COLO668 (cell line): ENCODE results near the gene APCDD1.

Experiments
- DNase-seq: peaks from one replicate; lab custom pipeline; 2025; ENCODE audit not compliant: unreplicated experiment; lab: John Stamatoyannopoulos, UW

APCDD1 gene

DNA sequence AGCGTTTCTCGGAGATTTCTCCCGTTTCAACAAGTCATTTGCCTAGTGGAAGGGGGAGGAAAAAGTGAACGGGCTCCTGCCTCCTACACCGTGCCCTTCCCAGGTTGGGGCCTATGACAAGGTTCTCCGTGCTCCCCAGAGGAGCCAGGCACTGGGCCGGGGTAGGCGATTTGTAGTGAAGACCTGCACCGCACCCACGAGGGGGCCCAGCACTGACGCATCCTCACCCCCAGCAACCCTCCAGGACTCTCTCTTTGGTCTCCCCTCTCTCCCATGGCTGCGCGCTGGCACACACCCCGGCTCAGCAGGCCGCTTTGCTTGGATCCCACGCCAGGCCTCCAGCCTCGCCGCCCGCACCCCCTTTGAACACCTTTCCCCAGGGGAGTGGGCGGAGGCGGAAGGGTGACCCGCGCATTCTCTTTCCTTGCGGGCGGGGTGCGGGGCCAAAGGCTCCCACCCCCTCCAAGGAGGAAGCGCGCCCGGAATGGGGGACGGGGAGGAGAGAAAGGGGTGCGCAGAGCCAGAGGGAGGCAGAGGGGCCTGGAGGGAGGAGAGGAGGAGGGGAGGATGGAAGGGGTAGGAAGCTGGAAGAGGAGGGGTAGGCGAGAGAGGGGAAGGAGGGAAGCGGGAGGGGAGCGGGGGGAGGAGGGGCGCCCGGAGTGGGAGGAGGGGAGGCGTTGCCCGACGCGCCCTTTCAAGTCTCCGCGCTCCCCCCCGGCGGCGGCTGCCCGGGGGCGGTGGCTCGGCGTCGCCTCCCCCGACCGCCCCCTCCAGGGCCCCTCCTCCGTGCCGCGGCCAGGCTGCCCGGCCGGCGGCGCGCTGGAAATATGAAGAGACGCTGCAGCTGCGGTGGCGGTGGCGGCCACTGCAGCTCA lies at the start of gene APCDD1:
Gene APCDD1, plus strand, starts transcription at position 830 of the 875 bp plus-strand sequence. CDS start 347 bp downstream, outside the sequence.
- peak; percentile 82 for DNase-seq

- DNase-seq = no peak
Observed at GRCh38 chr18:10405014-10405493, 49.4 kb upstream of the APCDD1 start.

DNA sequence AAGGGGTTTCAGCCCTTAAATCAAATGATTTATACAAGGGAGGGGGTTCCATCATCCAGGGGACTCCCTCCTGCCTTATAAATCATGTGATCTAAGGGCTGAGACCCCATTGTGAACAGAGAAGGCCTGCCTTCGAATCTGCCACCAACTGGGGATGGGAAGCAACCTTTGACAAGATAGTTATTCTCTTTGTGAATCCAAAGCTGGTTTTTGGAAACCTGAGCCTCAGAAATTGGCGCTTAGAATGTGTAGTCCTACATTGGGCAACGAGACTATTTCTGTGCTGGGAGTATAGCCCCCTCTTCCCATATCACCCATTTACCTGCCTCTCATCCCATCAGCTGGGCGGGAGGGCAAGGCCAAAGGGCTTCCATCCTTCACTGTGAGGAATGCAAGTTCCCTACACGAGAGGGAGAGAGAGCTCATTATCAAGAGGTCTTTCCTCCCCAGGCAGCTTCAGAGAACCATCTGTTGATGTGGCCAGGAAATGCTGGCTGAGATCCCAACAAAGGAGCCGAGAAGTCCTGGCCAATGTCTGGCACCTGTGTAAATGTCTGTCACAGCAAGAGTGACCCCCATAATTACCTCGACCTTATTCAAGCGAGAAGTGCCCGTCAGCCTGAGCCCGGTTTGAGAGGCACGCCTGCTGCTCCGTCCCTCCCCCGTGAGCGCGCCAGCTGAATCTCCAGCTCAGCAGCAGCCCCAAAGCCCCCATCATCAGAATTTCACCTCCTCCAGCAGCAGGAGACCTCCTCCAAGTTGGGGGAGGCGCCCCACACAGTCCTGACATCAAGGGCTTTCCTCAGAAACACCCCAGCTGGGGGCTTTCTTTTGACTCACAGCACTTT lies 48.4 kb upstream of the APCDD1 start:
- peak; percentile 29 for DNase-seq

DNA sequence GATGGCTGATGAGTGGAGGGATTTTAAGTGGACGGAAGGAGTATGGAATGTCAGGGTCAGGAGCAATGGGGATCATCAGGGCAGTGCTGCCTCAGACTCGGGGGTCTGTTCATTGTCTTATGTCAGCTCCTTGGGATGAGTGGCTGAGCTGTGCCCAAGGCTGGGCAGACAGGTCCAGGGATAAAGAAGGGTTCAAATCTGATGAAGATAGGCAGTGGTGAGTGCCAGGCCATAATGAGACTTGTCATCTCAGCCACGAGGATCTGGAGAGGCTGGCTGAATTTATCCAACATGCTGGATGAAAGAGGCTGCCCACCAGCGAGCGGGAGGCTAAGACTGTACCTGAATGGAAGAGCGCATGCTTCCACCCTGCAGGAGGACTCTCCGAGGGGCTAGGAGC lies 46.3 kb upstream of the APCDD1 start:
- no peak for DNase-seq

DNA sequence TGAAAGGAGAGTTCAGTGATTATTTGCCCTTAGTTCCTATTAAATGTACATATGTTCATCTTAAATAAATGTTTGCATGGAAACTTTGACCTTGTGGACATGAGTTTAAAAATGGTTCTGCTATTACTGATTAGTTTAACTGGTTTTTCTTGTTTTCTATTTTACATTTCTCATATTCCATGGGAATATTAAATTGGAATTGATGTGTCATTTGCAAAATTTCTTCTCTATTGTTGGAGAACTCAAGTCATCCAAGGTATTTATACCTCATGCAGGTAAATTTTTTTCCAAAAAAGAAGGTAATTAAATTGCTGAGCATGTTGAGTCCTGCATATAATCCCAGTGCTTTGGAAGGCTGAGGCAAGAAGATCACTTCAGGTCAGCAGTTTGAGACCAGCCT lies 45.4 kb upstream of the APCDD1 start:
- DNase-seq = no peak

- DNase-seq = no peak
Observed at GRCh38 chr18:10410472-10411308, 43.7 kb upstream of the APCDD1 start.

DNA sequence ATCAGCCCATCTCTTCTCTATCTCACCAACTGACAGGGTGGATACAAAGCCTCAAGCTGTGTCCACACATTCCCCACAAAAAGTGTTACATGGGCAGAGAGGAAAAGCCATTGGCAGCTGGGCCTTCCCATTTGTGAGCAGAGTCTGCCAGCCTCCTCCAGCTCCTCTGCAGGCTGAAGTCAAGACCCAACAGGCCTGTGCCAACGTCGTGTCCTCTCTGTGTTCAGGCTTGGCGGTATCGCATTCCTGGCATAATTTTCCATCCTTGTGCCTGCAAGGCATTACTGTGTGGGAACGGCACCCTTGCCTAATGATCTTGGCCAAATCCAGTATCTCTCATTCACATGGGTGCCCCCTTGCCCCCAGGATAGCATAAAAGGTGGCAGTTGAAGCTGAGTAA lies 41.5 kb upstream of the APCDD1 start:
- no peak for DNase-seq

GRCh38 chr18:10413722-10414121 lies 40.7 kb upstream of the APCDD1 start:
- no peak for DNase-seq

- DNase-seq = no peak
Observed at GRCh38 chr18:10414293-10414842, 40.1 kb upstream of the APCDD1 start.

- no peak for DNase-seq
Observed at GRCh38 chr18:10416065-10416464, 38.4 kb upstream of the APCDD1 start.

DNA sequence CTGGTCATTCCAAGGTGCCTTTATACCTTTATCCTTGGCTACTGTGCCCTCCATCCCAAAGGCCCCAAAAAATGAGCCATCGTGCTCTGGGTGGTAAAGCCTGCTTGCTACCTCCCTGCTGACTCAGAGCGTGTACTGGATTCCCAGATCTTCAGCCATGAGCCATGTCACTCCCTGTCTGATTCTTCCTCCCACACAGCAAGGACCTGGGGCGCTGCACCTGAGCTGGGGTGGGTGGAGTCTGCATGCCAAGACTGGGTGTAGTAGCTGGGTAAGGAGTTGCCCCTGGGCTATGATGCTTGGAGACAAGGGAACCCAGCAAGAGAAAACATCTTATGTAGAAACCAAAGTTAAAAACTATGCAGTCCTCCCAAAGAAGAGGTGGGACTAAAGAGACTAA lies 37.2 kb upstream of the APCDD1 start:
- no peak for DNase-seq

GRCh38 chr18:10417664-10418063 lies 36.8 kb upstream of the APCDD1 start:
- DNase-seq = no peak

DNA sequence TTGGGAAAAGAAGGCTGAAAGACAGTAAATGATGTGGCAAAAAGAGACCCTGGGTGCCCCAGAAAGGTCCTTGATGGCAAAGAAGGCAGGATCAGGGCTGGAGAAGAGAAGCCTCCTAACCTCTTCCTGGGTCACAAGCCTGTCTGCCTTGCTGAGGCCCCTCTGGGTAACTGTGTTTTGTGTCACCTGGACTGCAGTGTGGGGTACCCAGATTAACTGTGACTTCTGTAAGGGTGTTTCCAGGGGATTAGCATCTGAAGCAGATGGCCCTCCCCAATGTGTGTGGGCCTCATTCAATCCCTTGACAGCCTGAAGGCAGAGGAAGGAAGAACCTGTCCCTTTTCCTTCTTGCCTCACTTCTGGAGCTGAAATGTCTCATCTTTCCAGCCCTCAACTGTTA lies 35.6 kb upstream of the APCDD1 start:
- no peak for DNase-seq

- no peak for DNase-seq
Observed at GRCh38 chr18:10419420-10420103, 34.9 kb upstream of the APCDD1 start.

DNA sequence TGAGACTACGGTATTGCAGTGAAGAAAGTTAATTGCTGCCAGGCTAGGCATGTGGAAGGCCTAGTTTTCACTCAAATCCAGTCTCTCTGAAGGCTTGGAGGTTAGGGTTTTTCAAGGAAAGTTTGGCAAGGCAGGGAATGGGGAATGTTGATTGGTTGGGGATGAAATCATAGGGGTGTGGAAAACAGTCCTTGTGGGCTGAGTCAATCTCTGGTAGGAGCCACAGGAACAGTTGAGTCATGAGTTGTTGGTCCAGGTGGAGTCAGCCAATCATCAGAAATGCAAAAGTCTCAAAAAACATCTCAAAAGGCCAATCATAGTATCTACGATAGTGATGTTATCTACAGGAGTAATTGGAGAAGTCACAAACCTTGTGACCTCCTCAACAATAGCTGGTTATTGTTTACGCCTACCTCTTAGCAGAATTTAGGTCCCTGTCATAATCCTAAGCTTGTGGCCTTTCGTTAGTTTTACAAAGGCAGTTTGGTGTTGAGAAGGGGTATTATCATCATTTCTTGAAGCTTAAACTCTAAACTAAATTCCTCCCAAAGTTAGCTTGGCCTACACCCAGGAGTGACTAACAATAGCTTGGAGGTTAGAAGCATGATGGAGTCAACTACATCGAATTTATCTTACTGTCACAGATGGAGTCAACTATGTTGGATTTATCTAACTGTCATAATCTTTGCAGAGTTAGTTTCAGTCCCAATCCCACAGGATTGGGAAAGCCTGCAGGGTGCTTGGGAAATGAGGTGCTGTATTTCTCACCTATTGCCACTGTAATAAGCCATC lies 33.7 kb upstream of the APCDD1 start:
- no peak for DNase-seq

DNA sequence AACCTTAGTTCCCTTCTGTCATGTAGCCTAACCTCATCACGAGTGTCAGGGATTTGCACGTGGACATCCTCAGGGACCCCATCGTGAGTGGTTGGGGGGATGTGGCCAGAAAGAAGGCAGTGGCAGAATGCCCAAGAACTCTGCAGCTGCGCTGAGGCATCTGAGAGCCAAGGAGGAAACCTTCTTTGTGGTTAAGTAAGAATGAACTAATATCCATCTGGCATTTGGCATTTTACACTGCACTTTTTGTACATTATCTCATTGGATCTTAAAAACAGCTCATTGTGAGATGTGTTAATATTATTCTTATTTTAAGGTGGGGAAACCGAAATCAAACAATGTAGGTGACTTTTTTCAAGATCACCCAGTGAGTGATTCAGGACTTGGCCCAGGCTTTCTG lies 32.6 kb upstream of the APCDD1 start:
- DNase-seq = no peak

- no peak for DNase-seq
Observed at GRCh38 chr18:10422731-10423130, 31.7 kb upstream of the APCDD1 start.

DNA sequence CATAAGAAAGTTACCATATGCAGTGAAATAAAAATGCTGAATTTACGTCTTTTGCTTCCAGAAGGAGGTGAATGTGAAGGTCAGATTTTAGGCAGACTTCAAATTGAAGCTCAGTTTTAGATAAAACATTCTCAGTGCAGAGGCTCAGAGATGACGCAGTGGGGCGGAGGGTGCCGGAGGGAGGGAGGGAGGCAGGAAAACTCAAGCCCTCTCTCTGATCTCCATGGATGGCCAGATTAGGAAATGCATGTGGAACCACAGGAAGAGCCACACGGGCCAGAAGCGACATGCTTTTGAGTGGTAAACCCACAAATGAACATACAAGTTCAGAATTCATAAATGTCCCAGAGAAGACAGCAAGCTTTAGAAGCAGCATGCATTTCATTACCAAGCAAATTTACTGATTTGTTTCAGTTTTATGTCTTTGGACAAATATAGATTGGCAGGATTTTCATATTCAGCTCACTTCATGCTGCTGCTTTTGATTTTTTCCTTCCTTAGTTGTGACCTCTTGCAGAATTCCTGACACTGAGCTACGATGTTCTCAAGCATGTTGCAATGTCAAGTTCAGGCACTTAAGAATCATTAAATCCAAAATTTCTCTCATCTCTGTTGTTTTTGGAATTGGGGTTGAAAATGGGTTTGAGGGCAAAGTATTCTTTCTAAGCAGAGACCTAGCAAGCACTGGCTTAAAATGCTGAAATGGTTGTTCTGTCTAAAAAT lies 29.7 kb upstream of the APCDD1 start:
- no peak for DNase-seq

- DNase-seq = no peak
Observed at GRCh38 chr18:10430677-10431076, 23.8 kb upstream of the APCDD1 start.
